ENCODE results near the gene HMGB2. TPM values are rescaled to one million over a fixed set of nuclear protein-coding genes. Genes with fewer than 3 reads are reported as not detected.

Gene HMGB2
- total and polyA plus RNA-seq, 2 of the 8 experiments (the other 6 are each of a cell fraction or from before 2014, with no cell fraction given) = 54.7 to 218 TPM

- TF ChIP-seq CHD7 (IDR thresholded peaks at IDR 0.05; ENCODE audit: insufficient replicate concordance, low read length) (no peak), BCL11A (IDR thresholded peaks at IDR 0.05; ENCODE audit: low read depth in 2 of 2, low read length in 2 of 2) (no peak), SRF (IDR thresholded peaks at IDR 0.05; ENCODE audit: low read depth, low read length) (no peak), SUZ12 (IDR thresholded peaks at IDR 0.05; ENCODE audit: low read length) (no peak), TEAD4 (IDR thresholded peaks at IDR 0.05; ENCODE audit: low read depth, low read length) (peak; percentile 89), MAX (IDR thresholded peaks at IDR 0.05) (0 out of 2 replicates have a peak, but pooled peaks have one; percentile 10), TCF12 (IDR thresholded peaks at IDR 0.05; ENCODE audit: low read depth, low read length) (no peak), HDAC2 (IDR thresholded peaks at IDR 0.05; ENCODE audit: borderline replicate concordance in 1 of 2, low read depth in 2 of 2, low read length in 2 of 2) (peak in 1 of 2 experiments; percentile 84; a peak in 1 of 4 replicates), SP1 (IDR thresholded peaks at IDR 0.05; ENCODE audit: low read depth, low read length) (peak; percentile 58)
Observed at GRCh38 chr4:173334891-173335752, 964 bp upstream of the HMGB2 start (continued).
